Peyer's patch (tissue), 4 donors: Measurements from ENCODE around the gene TFAM. TPM values are rescaled to one million over a fixed set of nuclear protein-coding genes. Genes with fewer than 3 reads are reported as not detected.

Source experiments
- DNase-seq, 3 donors: peaks; one replicate each; pipeline ENCODE4 v3.0.0-alpha.2; 2017 to 2019
- H3K27ac ChIP-seq, 4 donors: fragments of 200-600 bp; sonication (generic); one replicate each; pipeline ENCODE4 v1.5.1; 2016 to 2019
- H3K27me3 ChIP-seq, 2 donors: fragments of 200-600 bp; sonication (generic); one replicate each; pipeline ENCODE4 v1.5.1; 2019
- H3K36me3 ChIP-seq, 3 donors: fragments of 200-600 bp; sonication (generic); one replicate each; pipeline ENCODE4 v1.5.1; 2016 to 2019
- H3K4me1 ChIP-seq, 4 donors: fragments of 200-600 bp; sonication (generic); one replicate each; pipeline ENCODE4 v1.5.1; 2016 to 2019
- H3K4me3 ChIP-seq, 4 donors: fragments of 200-600 bp; sonication (generic); 1 replicate in 3 of 4; 2 replicates in 1 of 4; pipeline ENCODE4 v1.5.1; 2016 to 2019; ENCODE audit warnings: mild to moderate bottlenecking in 1 of 4
- H3K9me3 ChIP-seq, 4 donors: fragments of 200-600 bp; sonication (generic); one replicate each; pipeline ENCODE4 v1.5.1; 2016 to 2019; ENCODE audit warnings: mild to moderate bottlenecking in 1 of 4
- POLR2A ChIP-seq, 2 donors: fragments of 450-650 bp; IDR thresholded peaks; one replicate each; pipeline ENCODE4 v1.5.1; 2017; ENCODE audit warnings: antibody characterized with exemption in 2 of 2, mild to moderate bottlenecking in 2 of 2, moderate library complexity in 2 of 2
- total RNA-seq, 4 donors: library from RNA; depleted of rRNA; stranded (reverse); fragments of >200 nt; gene quantifications; one replicate each; pipeline ENCODE4 v1.1.0, GENCODE V29; 2016
- TF ChIP-seq, protein P1 (sequence below), 6 experiments: fragments of 450-650 bp in 4 of 6; fragments of 200-600 bp in 2 of 6; sonication (generic) in 1 of 6; IDR thresholded peaks; one replicate each; pipeline ENCODE4 v1.5.1; 2017 to 2019; ENCODE audit warnings: antibody characterized with exemption in 6 of 6, mild to moderate bottlenecking in 3 of 6, moderate library complexity in 1 of 6

The TFAM gene
- total RNA-seq, 4 donors from 2014 or later, result 12.8 to 17.0 (median 15.2) TPM

DNA sequence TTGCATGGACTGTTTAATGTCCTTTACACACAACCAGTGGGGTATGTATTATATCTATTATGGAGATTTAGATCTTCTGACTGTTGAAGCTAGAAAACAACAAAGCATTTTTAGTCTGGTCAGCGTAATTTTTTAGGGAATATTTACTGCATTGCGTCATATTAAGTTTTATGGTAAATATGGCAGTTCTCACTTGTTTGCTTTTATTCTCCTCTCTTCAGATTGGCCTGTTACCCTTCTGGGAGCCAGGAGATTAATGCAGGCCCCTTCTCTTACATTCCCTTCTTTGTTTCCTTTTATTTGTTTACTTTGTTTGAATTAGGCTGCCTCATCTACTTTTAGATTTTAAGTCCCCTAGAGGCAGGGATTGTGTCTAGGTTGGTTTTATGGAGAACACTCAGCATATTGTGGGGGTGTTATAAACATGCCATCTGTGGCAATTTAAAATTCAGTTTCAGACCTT is 36.6 kb upstream of the TFAM start:
- TF ChIP-seq, protein P1, sequence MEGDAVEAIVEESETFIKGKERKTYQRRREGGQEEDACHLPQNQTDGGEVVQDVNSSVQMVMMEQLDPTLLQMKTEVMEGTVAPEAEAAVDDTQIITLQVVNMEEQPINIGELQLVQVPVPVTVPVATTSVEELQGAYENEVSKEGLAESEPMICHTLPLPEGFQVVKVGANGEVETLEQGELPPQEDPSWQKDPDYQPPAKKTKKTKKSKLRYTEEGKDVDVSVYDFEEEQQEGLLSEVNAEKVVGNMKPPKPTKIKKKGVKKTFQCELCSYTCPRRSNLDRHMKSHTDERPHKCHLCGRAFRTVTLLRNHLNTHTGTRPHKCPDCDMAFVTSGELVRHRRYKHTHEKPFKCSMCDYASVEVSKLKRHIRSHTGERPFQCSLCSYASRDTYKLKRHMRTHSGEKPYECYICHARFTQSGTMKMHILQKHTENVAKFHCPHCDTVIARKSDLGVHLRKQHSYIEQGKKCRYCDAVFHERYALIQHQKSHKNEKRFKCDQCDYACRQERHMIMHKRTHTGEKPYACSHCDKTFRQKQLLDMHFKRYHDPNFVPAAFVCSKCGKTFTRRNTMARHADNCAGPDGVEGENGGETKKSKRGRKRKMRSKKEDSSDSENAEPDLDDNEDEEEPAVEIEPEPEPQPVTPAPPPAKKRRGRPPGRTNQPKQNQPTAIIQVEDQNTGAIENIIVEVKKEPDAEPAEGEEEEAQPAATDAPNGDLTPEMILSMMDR (IDR thresholded peaks at IDR 0.05), result no peak
- TF ChIP-seq POLR2A (IDR thresholded peaks at IDR 0.05), result no peak
- DNase-seq, result no peak
- Histone ChIP-seq H3K36me3 (no peaks in the 10 kb centered on the region), H3K9me3 (no peaks in the 10 kb centered on the region), H3K4me3 (no peak overlapping the region), H3K27me3 (no peaks in the 10 kb centered on the region), H3K4me1 (no peaks in the 10 kb centered on the region), H3K27ac (no peak overlapping the region)

- Histone ChIP-seq H3K4me1 (no peaks in the 10 kb centered on the region), H3K27me3 (no peaks in the 10 kb centered on the region)
Measured at GRCh38 chr10:58350023-58350422, 35.2 kb upstream of the TFAM start.

DNA sequence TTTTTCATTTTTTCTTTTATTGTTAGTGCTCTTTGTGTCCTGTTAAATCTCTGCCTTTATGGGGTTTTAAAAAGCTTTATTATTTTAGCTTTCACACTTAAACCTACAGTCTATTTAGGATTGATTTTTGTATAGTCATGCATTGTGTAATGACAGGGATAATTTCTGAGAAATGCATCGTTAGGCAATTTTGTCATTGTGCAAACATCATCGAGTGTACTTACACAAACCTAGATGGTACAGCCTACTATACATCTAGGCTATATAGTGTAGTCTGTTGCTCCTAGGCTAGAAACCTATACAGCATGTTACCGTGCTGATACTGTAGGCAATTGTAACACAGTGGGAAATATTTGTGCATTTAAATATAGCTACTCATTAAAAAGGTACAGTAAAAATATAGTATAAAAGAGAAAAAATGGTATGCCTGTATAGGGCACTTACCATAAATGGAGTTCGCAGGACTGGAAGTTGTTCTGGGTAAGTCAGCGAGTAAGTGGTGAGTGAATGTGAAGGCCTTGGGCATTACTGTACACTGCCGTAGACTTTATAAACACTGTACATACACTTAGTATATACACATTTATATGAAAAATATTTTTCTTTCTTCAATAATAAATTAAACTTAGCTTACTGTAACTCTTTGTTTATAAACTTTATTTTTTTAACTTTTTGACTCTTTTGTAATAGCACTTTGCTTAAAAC is 34.4 kb upstream of the TFAM start:
- no peaks in the 10 kb centered on the region for H3K27me3 ChIP-seq
- H3K27ac ChIP-seq, result no peak overlapping the region
- no peaks in the 10 kb centered on the region for H3K9me3 ChIP-seq
- no peak for TF ChIP-seq POLR2A (IDR thresholded peaks at IDR 0.05)
- TF ChIP-seq, protein P1 (IDR thresholded peaks at IDR 0.05), result no peak
- no peaks in the 10 kb centered on the region for H3K4me1 ChIP-seq
- no peak overlapping the region for H3K4me3 ChIP-seq
- DNase-seq, result no peak
- H3K36me3 ChIP-seq, result no peaks in the 10 kb centered on the region

More at GRCh38 chr10:58350023-58350422, 35.2 kb upstream of the TFAM start:
- no peaks in the 10 kb centered on the region for H3K9me3 ChIP-seq
- H3K36me3 ChIP-seq, result no peaks in the 10 kb centered on the region
- TF ChIP-seq POLR2A (IDR thresholded peaks at IDR 0.05), result no peak
- TF ChIP-seq, protein P1 (IDR thresholded peaks at IDR 0.05), result no peak
- H3K4me3 ChIP-seq, result no peak overlapping the region
- no peak for DNase-seq
- H3K27ac ChIP-seq, result no peak overlapping the region

- TF ChIP-seq, protein P1 (IDR thresholded peaks at IDR 0.05), result no peak
- no peak for TF ChIP-seq POLR2A (IDR thresholded peaks at IDR 0.05)
- Histone ChIP-seq H3K9me3 (no peaks in the 10 kb centered on the region), H3K36me3 (no peaks in the 10 kb centered on the region), H3K4me1 (no peaks in the 10 kb centered on the region), H3K4me3 (no peak overlapping the region), H3K27ac (no peak overlapping the region), H3K27me3 (no peaks in the 10 kb centered on the region)
- no peak for DNase-seq
Measured at GRCh38 chr10:58351616-58352578, 33.3 kb upstream of the TFAM start.

- Histone ChIP-seq H3K4me3 (no peak overlapping the region), H3K27ac (no peak overlapping the region), H3K36me3 (no peaks in the 10 kb centered on the region), H3K27me3 (no peaks in the 10 kb centered on the region), H3K4me1 (no peaks in the 10 kb centered on the region), H3K9me3 (no peaks in the 10 kb centered on the region)
- no peak for DNase-seq
- no peak for TF ChIP-seq POLR2A (IDR thresholded peaks at IDR 0.05)
- TF ChIP-seq, protein P1 (IDR thresholded peaks at IDR 0.05), result no peak
Measured at GRCh38 chr10:58352956-58353610, 32.1 kb upstream of the TFAM start.
